ENCODE results near the gene ARL8A.

- TF ChIP-seq POLR2AphosphoS5 (IDR thresholded peaks at IDR 0.05) (no peak), POLR2A (IDR thresholded peaks at IDR 0.05) (no peak)
- TF ChIP-seq, protein P1, sequence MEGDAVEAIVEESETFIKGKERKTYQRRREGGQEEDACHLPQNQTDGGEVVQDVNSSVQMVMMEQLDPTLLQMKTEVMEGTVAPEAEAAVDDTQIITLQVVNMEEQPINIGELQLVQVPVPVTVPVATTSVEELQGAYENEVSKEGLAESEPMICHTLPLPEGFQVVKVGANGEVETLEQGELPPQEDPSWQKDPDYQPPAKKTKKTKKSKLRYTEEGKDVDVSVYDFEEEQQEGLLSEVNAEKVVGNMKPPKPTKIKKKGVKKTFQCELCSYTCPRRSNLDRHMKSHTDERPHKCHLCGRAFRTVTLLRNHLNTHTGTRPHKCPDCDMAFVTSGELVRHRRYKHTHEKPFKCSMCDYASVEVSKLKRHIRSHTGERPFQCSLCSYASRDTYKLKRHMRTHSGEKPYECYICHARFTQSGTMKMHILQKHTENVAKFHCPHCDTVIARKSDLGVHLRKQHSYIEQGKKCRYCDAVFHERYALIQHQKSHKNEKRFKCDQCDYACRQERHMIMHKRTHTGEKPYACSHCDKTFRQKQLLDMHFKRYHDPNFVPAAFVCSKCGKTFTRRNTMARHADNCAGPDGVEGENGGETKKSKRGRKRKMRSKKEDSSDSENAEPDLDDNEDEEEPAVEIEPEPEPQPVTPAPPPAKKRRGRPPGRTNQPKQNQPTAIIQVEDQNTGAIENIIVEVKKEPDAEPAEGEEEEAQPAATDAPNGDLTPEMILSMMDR (IDR thresholded peaks at IDR 0.05), result no peak
Observed at GRCh38 chr1:202154148-202154765, 9.7 kb upstream of the ARL8A start.

Measured in upper lobe of left lung (tissue), 4 donors.